SK-N-SH (cell line): ENCODE measurements around the gene CACNA1E. TPM values are rescaled to one million over a fixed set of nuclear protein-coding genes. Genes with fewer than 3 reads are reported as not detected.

Experiments
- CTCF ChIA-PET: fragments of 300-600, 350-600 bp; formaldehyde crosslinking; extraction: SDS; loops from one replicate; lab custom pipeline; 2021; lab: Yijun Ruan, JAX
- POLR2A ChIA-PET: fragments of 350-600 bp; sonication (Branson Sonifier 250); formaldehyde crosslinking; extraction: SDS; loops from one replicate; lab custom pipeline; 2020; ENCODE audit warnings: antibody characterized with exemption, inconsistent platforms; lab: Yijun Ruan, JAX
- DNase-seq: peaks from one replicate; pipeline ENCODE4 v3.0.0; 2012
- H2AFZ ChIP-seq: fragments of 200-600 bp; sonication (generic); 2 replicates; pipeline ENCODE4 v1.8.1; 2016; ENCODE audit warnings: antibody characterized with exemption, mild to moderate bottlenecking, low read depth
- H3F3A ChIP-seq: fragments of 200-600 bp; sonication (generic); replicated peaks from 2 replicates; pipeline ENCODE3; 2016; ENCODE audit warnings: antibody characterized with exemption, mild to moderate bottlenecking; ENCODE audit not compliant: insufficient read depth
- H3K27ac ChIP-seq, 2 experiments: fragments of 200-500 bp in 1 of 2; fragments of 200-600 bp in 1 of 2; sonication (Bioruptor generic) in 1 of 2; sonication (generic), shearing (Covaris generic) in 1 of 2; 2 replicates each; pipeline versions ENCODE4 v1.5.1 to v1.6.1; 2014 to 2016; ENCODE audit warnings: low read depth in 2 of 2, inconsistent platforms in 1 of 2, low read length in 1 of 2, mild to moderate bottlenecking in 1 of 2, mixed read lengths in 1 of 2
- H3K27me3 ChIP-seq: fragments of 200-600 bp; sonication (generic), shearing (Covaris generic); 2 replicates; pipeline ENCODE4 v1.6.1; 2016; ENCODE audit warnings: mixed run types; ENCODE audit not compliant: insufficient read depth
- H3K36me3 ChIP-seq, 2 experiments: fragments of 200-500 bp in 1 of 2; fragments of 200-600 bp in 1 of 2; sonication (Bioruptor generic) in 1 of 2; sonication (generic) in 1 of 2; replicated peaks in 1 of 2; 2 replicates each; pipeline versions ENCODE3 to v1.5.1; 2014 to 2016; ENCODE audit warnings: low read length in 1 of 2, mild to moderate bottlenecking in 1 of 2; ENCODE audit not compliant: insufficient read depth in 2 of 2, control insufficient read depth in 1 of 2
- H3K4me1 ChIP-seq, 2 experiments: fragments of 200-500 bp in 1 of 2; fragments of 200-600 bp in 1 of 2; sonication (Bioruptor generic) in 1 of 2; sonication (generic), shearing (Covaris generic) in 1 of 2; 2 replicates each; pipeline versions ENCODE4 v1.5.1 to v1.6.1; 2014 to 2016; ENCODE audit warnings: low read depth in 1 of 2, low read length in 1 of 2, mixed run types in 1 of 2; ENCODE audit not compliant: insufficient read depth in 2 of 2, control insufficient read depth in 1 of 2
- H3K4me2 ChIP-seq: fragments of 200-600 bp; sonication (generic), shearing (Covaris generic); 2 replicates; pipeline ENCODE4 v1.6.1; 2017; ENCODE audit warnings: mixed run types
- H3K4me3 ChIP-seq, 2 experiments: fragments of 200-500 bp in 1 of 2; fragments of 200-600 bp in 1 of 2; sonication (Bioruptor generic) in 1 of 2; sonication (generic), shearing (Covaris generic) in 1 of 2; 2 replicates each; pipeline versions ENCODE4 v1.5.1 to v1.8.1; 2014 to 2016; ENCODE audit warnings: low read depth in 2 of 2, inconsistent platforms in 1 of 2, low read length in 1 of 2, mild to moderate bottlenecking in 1 of 2, mixed read lengths in 1 of 2, moderate library complexity in 1 of 2
- H3K79me2 ChIP-seq: fragments of 200-600 bp; sonication (generic); 2 replicates; pipeline ENCODE4 v1.8.1; 2017; ENCODE audit warnings: mild to moderate bottlenecking; ENCODE audit not compliant: insufficient read depth
- H3K9ac ChIP-seq: fragments of 200-600 bp; sonication (generic); 2 replicates; pipeline ENCODE4 v1.6.1; 2017; ENCODE audit warnings: mixed run types
- H3K9me2 ChIP-seq: fragments of 200-600 bp; sonication (generic); 2 replicates; pipeline ENCODE4 v1.6.1; 2017; ENCODE audit warnings: mixed run types
- H3K9me3 ChIP-seq: fragments of 200-600 bp; sonication (generic); 2 replicates; pipeline ENCODE4 v1.6.1; 2017; ENCODE audit warnings: mixed run types, mild to moderate bottlenecking, moderate library complexity
- H4K20me1 ChIP-seq: fragments of 200-600 bp; sonication (generic); 2 replicates; pipeline ENCODE4 v1.6.1; 2017; ENCODE audit warnings: mild to moderate bottlenecking, mixed run types; ENCODE audit not compliant: insufficient read depth
- CTCF ChIP-seq: fragments of 200-600 bp; sonication (generic); IDR thresholded peaks from 2 replicates; pipeline ENCODE4 v1.6.1; 2017; ENCODE audit warnings: antibody characterized with exemption, mild to moderate bottlenecking, moderate library complexity
- ELF1 ChIP-seq: IDR thresholded peaks from 2 replicates; pipeline ENCODE4 v1.4.0; 2012
- EP300 ChIP-seq, 2 experiments: IDR thresholded peaks; 2 replicates each; pipeline versions ENCODE4 v1.4.0 to v1.6.1; 2012; ENCODE audit warnings: borderline replicate concordance in 1 of 2, low read depth in 1 of 2, low read length in 1 of 2
- FOXM1 ChIP-seq: IDR thresholded peaks from 2 replicates; pipeline ENCODE4 v1.4.0; 2012; ENCODE audit warnings: low read depth, mild to moderate bottlenecking
- GATA2 ChIP-seq: sonication (generic); formaldehyde crosslinking; IDR thresholded peaks from 2 replicates; pipeline ENCODE4 v1.5.0; 2020; ENCODE audit warnings: mild to moderate bottlenecking, missing genetic modification reagents
- IRF3 ChIP-seq: fragments of 150-350 bp; IDR thresholded peaks from 2 replicates; pipeline ENCODE4 v1.6.1; 2016; ENCODE audit warnings: mild to moderate bottlenecking, low read depth, low read length
- JUND ChIP-seq: IDR thresholded peaks from 2 replicates; pipeline ENCODE4 v1.4.0; 2012
- MAX ChIP-seq: IDR thresholded peaks from 2 replicates; pipeline ENCODE4 v1.4.0; 2012; ENCODE audit warnings: low read depth
- MEF2A ChIP-seq: IDR thresholded peaks from 2 replicates; pipeline ENCODE4 v1.4.0; 2012; ENCODE audit warnings: low read depth, borderline replicate concordance
- MXI1 ChIP-seq: IDR thresholded peaks from 2 replicates; pipeline ENCODE4 v1.6.1; 2012; ENCODE audit warnings: mild to moderate bottlenecking, low read depth, low read length, improper control_type of control experiment
- NFIC ChIP-seq: IDR thresholded peaks from 2 replicates; pipeline ENCODE4 v1.4.0; 2012; ENCODE audit warnings: borderline replicate concordance
- PBX3 ChIP-seq: IDR thresholded peaks from 2 replicates; pipeline ENCODE4; 2012
- POLR2AphosphoS5 ChIP-seq: IDR thresholded peaks from 2 replicates; pipeline ENCODE4 v1.6.1; 2012; ENCODE audit warnings: low read depth, low read length
- RFX5 ChIP-seq: IDR thresholded peaks from 2 replicates; pipeline ENCODE4 v1.6.1; 2012; ENCODE audit warnings: mild to moderate bottlenecking, improper control_type of control experiment, low read length
- RXRA ChIP-seq: IDR thresholded peaks from 2 replicates; pipeline ENCODE4 v1.4.0; 2012; ENCODE audit warnings: low read depth, mild to moderate bottlenecking, borderline replicate concordance
- TAF1 ChIP-seq: IDR thresholded peaks from 2 replicates; pipeline ENCODE4 v1.6.1; 2012; ENCODE audit warnings: low read depth, mild to moderate bottlenecking, low read length, moderate library complexity, borderline replicate concordance
- TCF12 ChIP-seq: IDR thresholded peaks from 2 replicates; pipeline ENCODE4 v1.4.0; 2012
- WGBS: methylation state at CpG from one replicate; pipeline ENCODE4 v1.1.6; 2017; ENCODE audit warnings: low lambda C conversion rate; 5-methylcytosine and 5-hydroxymethylcytosine counted together
- polyA plus RNA-seq, 3 experiments: library from polyadenylated mRNA; depleted of rRNA; stranded (reverse); fragments of >200 nt; gene quantifications; 2 replicates each; pipeline ENCODE4 v1.2.3, GENCODE V29; 2012
- TF ChIP-seq, protein P1 (sequence below): IDR thresholded peaks from 2 replicates; pipeline ENCODE4 v1.4.0; 2012; ENCODE audit warnings: low read depth, borderline replicate concordance
- TF ChIP-seq, protein P2 (sequence below): IDR thresholded peaks from 2 replicates; pipeline ENCODE4 v1.4.0; 2012; ENCODE audit warnings: low read depth, borderline replicate concordance
- TF ChIP-seq, protein P3 (sequence below): IDR thresholded peaks from 2 replicates; pipeline ENCODE4 v1.6.1; 2012; ENCODE audit warnings: mild to moderate bottlenecking, low read depth, low read length, moderate library complexity

CACNA1E gene
- polyA plus RNA-seq, 1 of the 3 experiments (the other 2 are of a cell fraction) = not detected

GRCh38 chr1:181612100-181612499 lies 128.8 kb downstream of the CACNA1E start:
- Histone ChIP-seq H3K4me2 (no peak overlapping the region), H3K27me3 (no peaks in the 10 kb centered on the region), H3K36me3 (no peaks in the 10 kb centered on the region), H3F3A (no peaks in the 10 kb centered on the region), H3K9me3 (no peaks in the 10 kb centered on the region), H3K27ac (no peak overlapping the region), H3K79me2 (no peaks in the 10 kb centered on the region), H3K9me2 (0 out of 2 replicates have a peak, but pooled peaks cover 2% of the 10 kb centered on the region), H4K20me1 (no peaks in the 10 kb centered on the region), H3K9ac (no peak overlapping the region), H3K4me1 (no peaks in the 10 kb centered on the region), H3K4me3 (no peak overlapping the region), H2AFZ (no peak overlapping the region)
- ChIA-PET POLR2A (no interaction called here), CTCF (no interaction called here)
- 13% methylated on average over 3 of the region's 3 CpGs for WGBS
- TF ChIP-seq POLR2AphosphoS5 = no peak
- TF ChIP-seq EP300 (IDR thresholded peaks at IDR 0.05; ENCODE audit: borderline replicate concordance in 1 of 2, low read depth in 1 of 2, low read length in 1 of 2) = no peak
- TF ChIP-seq RFX5 = no peak
- TF ChIP-seq, protein P1, sequence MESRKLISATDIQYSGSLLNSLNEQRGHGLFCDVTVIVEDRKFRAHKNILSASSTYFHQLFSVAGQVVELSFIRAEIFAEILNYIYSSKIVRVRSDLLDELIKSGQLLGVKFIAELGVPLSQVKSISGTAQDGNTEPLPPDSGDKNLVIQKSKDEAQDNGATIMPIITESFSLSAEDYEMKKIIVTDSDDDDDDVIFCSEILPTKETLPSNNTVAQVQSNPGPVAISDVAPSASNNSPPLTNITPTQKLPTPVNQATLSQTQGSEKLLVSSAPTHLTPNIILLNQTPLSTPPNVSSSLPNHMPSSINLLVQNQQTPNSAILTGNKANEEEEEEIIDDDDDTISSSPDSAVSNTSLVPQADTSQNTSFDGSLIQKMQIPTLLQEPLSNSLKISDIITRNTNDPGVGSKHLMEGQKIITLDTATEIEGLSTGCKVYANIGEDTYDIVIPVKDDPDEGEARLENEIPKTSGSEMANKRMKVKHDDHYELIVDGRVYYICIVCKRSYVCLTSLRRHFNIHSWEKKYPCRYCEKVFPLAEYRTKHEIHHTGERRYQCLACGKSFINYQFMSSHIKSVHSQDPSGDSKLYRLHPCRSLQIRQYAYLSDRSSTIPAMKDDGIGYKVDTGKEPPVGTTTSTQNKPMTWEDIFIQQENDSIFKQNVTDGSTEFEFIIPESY = no peak
- TF ChIP-seq, protein P2, sequence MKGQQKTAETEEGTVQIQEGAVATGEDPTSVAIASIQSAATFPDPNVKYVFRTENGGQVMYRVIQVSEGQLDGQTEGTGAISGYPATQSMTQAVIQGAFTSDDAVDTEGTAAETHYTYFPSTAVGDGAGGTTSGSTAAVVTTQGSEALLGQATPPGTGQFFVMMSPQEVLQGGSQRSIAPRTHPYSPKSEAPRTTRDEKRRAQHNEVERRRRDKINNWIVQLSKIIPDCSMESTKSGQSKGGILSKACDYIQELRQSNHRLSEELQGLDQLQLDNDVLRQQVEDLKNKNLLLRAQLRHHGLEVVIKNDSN = no peak
- TF ChIP-seq, protein P3, sequence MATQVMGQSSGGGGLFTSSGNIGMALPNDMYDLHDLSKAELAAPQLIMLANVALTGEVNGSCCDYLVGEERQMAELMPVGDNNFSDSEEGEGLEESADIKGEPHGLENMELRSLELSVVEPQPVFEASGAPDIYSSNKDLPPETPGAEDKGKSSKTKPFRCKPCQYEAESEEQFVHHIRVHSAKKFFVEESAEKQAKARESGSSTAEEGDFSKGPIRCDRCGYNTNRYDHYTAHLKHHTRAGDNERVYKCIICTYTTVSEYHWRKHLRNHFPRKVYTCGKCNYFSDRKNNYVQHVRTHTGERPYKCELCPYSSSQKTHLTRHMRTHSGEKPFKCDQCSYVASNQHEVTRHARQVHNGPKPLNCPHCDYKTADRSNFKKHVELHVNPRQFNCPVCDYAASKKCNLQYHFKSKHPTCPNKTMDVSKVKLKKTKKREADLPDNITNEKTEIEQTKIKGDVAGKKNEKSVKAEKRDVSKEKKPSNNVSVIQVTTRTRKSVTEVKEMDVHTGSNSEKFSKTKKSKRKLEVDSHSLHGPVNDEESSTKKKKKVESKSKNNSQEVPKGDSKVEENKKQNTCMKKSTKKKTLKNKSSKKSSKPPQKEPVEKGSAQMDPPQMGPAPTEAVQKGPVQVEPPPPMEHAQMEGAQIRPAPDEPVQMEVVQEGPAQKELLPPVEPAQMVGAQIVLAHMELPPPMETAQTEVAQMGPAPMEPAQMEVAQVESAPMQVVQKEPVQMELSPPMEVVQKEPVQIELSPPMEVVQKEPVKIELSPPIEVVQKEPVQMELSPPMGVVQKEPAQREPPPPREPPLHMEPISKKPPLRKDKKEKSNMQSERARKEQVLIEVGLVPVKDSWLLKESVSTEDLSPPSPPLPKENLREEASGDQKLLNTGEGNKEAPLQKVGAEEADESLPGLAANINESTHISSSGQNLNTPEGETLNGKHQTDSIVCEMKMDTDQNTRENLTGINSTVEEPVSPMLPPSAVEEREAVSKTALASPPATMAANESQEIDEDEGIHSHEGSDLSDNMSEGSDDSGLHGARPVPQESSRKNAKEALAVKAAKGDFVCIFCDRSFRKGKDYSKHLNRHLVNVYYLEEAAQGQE = no peak
- TF ChIP-seq MEF2A = no peak
- TF ChIP-seq ELF1 = no peak
- no peak for TF ChIP-seq PBX3
- TF ChIP-seq TCF12 = no peak
- TF ChIP-seq FOXM1 = no peak
- TF ChIP-seq RXRA = no peak
- no peak for TF ChIP-seq MXI1
- TF ChIP-seq IRF3 = no peak
- no peak for TF ChIP-seq CTCF
- no peak for TF ChIP-seq MAX
- TF ChIP-seq TAF1 = no peak
- TF ChIP-seq NFIC = no peak
- no peak for TF ChIP-seq JUND
- TF ChIP-seq GATA2 (CRISPR knock-in tag) = no peak
- no peak for DNase-seq
